Ureter (tissue), 1 donor: ENCODE measurements around the gene LRRD1. TPM values are rescaled to one million over a fixed set of nuclear protein-coding genes. Genes with fewer than 3 reads are reported as not detected.
"Not testable (repeated sequence)": the region's sequence is repeated elsewhere in the genome, so short reads cannot be mapped to it uniquely, and the experiment has no call there.

ENCODE experiments used
- DNase-seq: peaks from one replicate; pipeline ENCODE4 v3.0.0-alpha.2; 2020; ENCODE audit warnings: low spot score
- total RNA-seq: library from RNA; stranded (reverse); gene quantifications from one replicate; pipeline ENCODE4 v1.2.4, GENCODE V29; 2023
- donor health status: DM: yes; HTN: yes; CAD: no.

LRRD1 gene
- total RNA-seq, 1 donor from 2014 or later, result not detected

GRCh38 chr7:92141161-92141560 lies 37.8 kb downstream of the LRRD1 start:
- no peak for DNase-seq

- DNase-seq, result no peak
Observed at GRCh38 chr7:92137557-92137956, 41.4 kb downstream of the LRRD1 start.

- DNase-seq, result peak; percentile 50
Observed at GRCh38 chr7:92135052-92135889, 43.7 kb downstream of the LRRD1 start.

- peak; percentile 96 for DNase-seq
Observed at GRCh38 chr7:92134271-92135051, 44.5 kb downstream of the LRRD1 start, which contains the start of gene CYP51A1. TSS of gene CYP51A1 (minus strand) at chr7:92134477. CDS start at chr7:92134364, 113 bp downstream.

- peak; percentile 74 for DNase-seq
Observed at GRCh38 chr7:92133737-92134270, 45.1 kb downstream of the LRRD1 start.

GRCh38 chr7:92133133-92133736 lies 45.7 kb downstream of the LRRD1 start:
- DNase-seq, result no peak

GRCh38 chr7:92131764-92132330 lies 47.1 kb downstream of the LRRD1 start:
- DNase-seq, result no peak

- DNase-seq, result no peak
Observed at GRCh38 chr7:92131093-92131492, 47.8 kb downstream of the LRRD1 start.

GRCh38 chr7:92121681-92122080 lies 57.3 kb downstream of the LRRD1 start:
- no peak for DNase-seq

- no peak for DNase-seq
Observed at GRCh38 chr7:92119213-92119759, 59.7 kb downstream of the LRRD1 start.

- DNase-seq, result no peak
Observed at GRCh38 chr7:92116949-92117348, 62.0 kb downstream of the LRRD1 start.

- no peak for DNase-seq
Observed at GRCh38 chr7:92115821-92116220, 63.1 kb downstream of the LRRD1 start.

GRCh38 chr7:92110857-92111256 lies 68.1 kb downstream of the LRRD1 start:
- no peak for DNase-seq

- DNase-seq, result no peak
Observed at GRCh38 chr7:92108821-92109220, 70.1 kb downstream of the LRRD1 start.

GRCh38 chr7:92102862-92103261 lies 76.1 kb downstream of the LRRD1 start:
- not testable (repeated sequence) for DNase-seq

- DNase-seq, result no peak
Observed at GRCh38 chr7:92100534-92100933, 78.4 kb downstream of the LRRD1 start.

GRCh38 chr7:92095380-92095779 lies 83.6 kb downstream of the LRRD1 start:
- DNase-seq, result no peak
